Upper lobe of left lung (tissue), 6 donors: ENCODE measurements around the gene SMAD6. TPM values are rescaled to one million over a fixed set of nuclear protein-coding genes. Genes with fewer than 3 reads are reported as not detected.

Experiments
- ATAC-seq, 2 donors: fragments of 200-7000 bp; cut with Tn5 transposase; one replicate each; pipeline ENCODE4 v1.9.1; 2022; ENCODE audit warnings: mild to moderate bottlenecking in 2 of 2, moderate library complexity in 2 of 2; ENCODE audit not compliant: low FRiP score in 2 of 2
- DNase-seq, 2 donors: peaks; one replicate each; pipeline ENCODE4 v3.0.0-alpha.2; 2019 to 2020
- H3K27ac ChIP-seq, 4 donors: fragments of 200-600 bp; sonication (generic); one replicate each; pipeline ENCODE4 v1.5.1; 2016 to 2019
- H3K27me3 ChIP-seq, 4 donors: fragments of 200-600 bp; sonication (generic); one replicate each; pipeline ENCODE4 v1.5.1; 2017 to 2019
- H3K36me3 ChIP-seq, 4 donors: fragments of 200-600 bp; sonication (generic); one replicate each; pipeline ENCODE4 v1.5.1; 2016 to 2019
- H3K4me1 ChIP-seq, 4 donors: fragments of 200-600 bp; sonication (generic); one replicate each; pipeline ENCODE4 v1.5.1; 2018 to 2019
- H3K4me3 ChIP-seq, 4 donors: fragments of 200-600 bp; sonication (generic); one replicate each; pipeline ENCODE4 v1.5.1; 2017 to 2019; ENCODE audit warnings: mild to moderate bottlenecking in 2 of 4, moderate library complexity in 1 of 4
- H3K9me3 ChIP-seq, 4 donors: fragments of 200-600 bp; sonication (generic); one replicate each; pipeline ENCODE4 v1.5.1; 2018 to 2019
- CTCF ChIP-seq, 6 experiments: fragments of 450-650 bp in 4 of 6; fragments of 200-600 bp in 2 of 6; sonication (generic) in 2 of 6; IDR thresholded peaks; one replicate each; pipeline ENCODE4 v1.5.1; 2016 to 2019; ENCODE audit warnings: antibody characterized with exemption in 6 of 6
- EP300 ChIP-seq, 4 donors: sonication (generic); formaldehyde crosslinking; IDR thresholded peaks; one replicate each; pipeline ENCODE4 v1.5.1; 2017; ENCODE audit warnings: antibody characterized with exemption in 4 of 4, control low read depth in 2 of 4
- POLR2A ChIP-seq, 4 donors: fragments of 450-650 bp; IDR thresholded peaks; one replicate each; pipeline ENCODE4 v1.5.1; 2016 to 2017; ENCODE audit warnings: antibody characterized with exemption in 4 of 4, mild to moderate bottlenecking in 2 of 4
- POLR2AphosphoS5 ChIP-seq, 2 donors: sonication (generic); formaldehyde crosslinking; IDR thresholded peaks; one replicate each; pipeline ENCODE4 v1.5.1; 2017; ENCODE audit warnings: antibody characterized with exemption in 2 of 2
- WGBS, 2 donors: methylation state at CpG; one replicate each; pipeline ENCODE4 v1.1.5; 2017 to 2018; 5-methylcytosine and 5-hydroxymethylcytosine counted together
- total RNA-seq, 6 donors: library from RNA; depleted of rRNA in 4 of 6; stranded (reverse); fragments of >200 nt in 4 of 6; gene quantifications; one replicate each; pipeline versions ENCODE4 v1.1.0 to v1.2.1, GENCODE V29; 2016 to 2021
- donor health status: DM: no; HTN: no; CAD: no; lungs with moderate emphysema.
- donor health status: DM: no; HTN: yes; CAD: no; lungs with severe emphysema.

The SMAD6 gene
- total RNA-seq, 6 donors from 2014 or later = 76.6 to 377 (median 102) TPM

GRCh38 chr15:66752078-66752477 lies 50.0 kb downstream of the SMAD6 start:
- DNase-seq (no peak), ATAC-seq (no peak)
- peaks cover 0 to 8% (median 3%) of the 10 kb centered on the region in 4 donors for H3K9me3 ChIP-seq
- H3K27me3 ChIP-seq = no peaks in the 10 kb centered on the region
- TF ChIP-seq POLR2A (IDR thresholded peaks at IDR 0.05) (no peak), EP300 (IDR thresholded peaks at IDR 0.05) (no peak), CTCF (IDR thresholded peaks at IDR 0.05) (no peak), POLR2AphosphoS5 (IDR thresholded peaks at IDR 0.05) (no peak)
- whole genome bisulfite sequencing, 2 donors = 45 to 78% methylated on average over 2 of the region's 2 CpGs
- H3K36me3 ChIP-seq = peaks cover 0 to 14% (median 4%) of the 10 kb centered on the region in 4 donors
- no peak overlapping the region for H3K4me3 ChIP-seq
- H3K4me1 ChIP-seq = peaks cover 63 to 93% (median 82%) of the 10 kb centered on the region in 4 donors
- peak overlapping the region in 3 of 4 donors; percentile 46 to 64 (median 58) for H3K27ac ChIP-seq

- Histone ChIP-seq H3K36me3 (peaks cover 0 to 18% (median 4%) of the 10 kb centered on the region in 4 donors), H3K4me1 (peaks cover 58 to 93% (median 82%) of the 10 kb centered on the region in 4 donors), H3K9me3 (peaks cover 0 to 8% (median 3%) of the 10 kb centered on the region in 4 donors), H3K27ac (peak overlapping the region; percentile 48 to 64 (median 61)), H3K27me3 (no peaks in the 10 kb centered on the region), H3K4me3 (no peak overlapping the region)
- peak in 1 of 2 donors; percentile 54 for ATAC-seq
- no peak for DNase-seq
- WGBS, 2 donors = 35 to 37% methylated on average over 7 of the region's 7 CpGs
- no peak for TF ChIP-seq CTCF (IDR thresholded peaks at IDR 0.05)
Measured at GRCh38 chr15:66753687-66754377, 51.8 kb downstream of the SMAD6 start.

- TF ChIP-seq POLR2AphosphoS5 (IDR thresholded peaks at IDR 0.05) (no peak), POLR2A (IDR thresholded peaks at IDR 0.05) (no peak), CTCF (IDR thresholded peaks at IDR 0.05) (no peak)
- no peak overlapping the region for H3K4me3 ChIP-seq
- peak overlapping the region in 1 of 4 donors; percentile 64 for H3K27ac ChIP-seq
- ATAC-seq (no peak), DNase-seq (no peak)
- peaks cover 0 to 8% (median 3%) of the 10 kb centered on the region in 4 donors for H3K9me3 ChIP-seq
- H3K27me3 ChIP-seq = no peaks in the 10 kb centered on the region
- 63 to 85% methylated on average over 1 of the region's 1 CpG for WGBS, 2 donors
- H3K4me1 ChIP-seq = peaks cover 60 to 93% (median 82%) of the 10 kb centered on the region in 4 donors
- peaks cover 0 to 16% (median 4%) of the 10 kb centered on the region in 4 donors for H3K36me3 ChIP-seq
Measured at GRCh38 chr15:66754789-66755188, 52.8 kb downstream of the SMAD6 start.

GRCh38 chr15:66755298-66756068 lies 53.4 kb downstream of the SMAD6 start:
- ATAC-seq = no peak
- no peaks in the 10 kb centered on the region for H3K27me3 ChIP-seq
- 76 to 86% methylated on average over 5 to 7 of the region's 7 CpGs for WGBS, 2 donors
- no peak for DNase-seq
- peak overlapping the region in 2 of 4 donors; percentile 9 to 84 for H3K27ac ChIP-seq
- H3K4me1 ChIP-seq = peaks cover 60 to 93% (median 82%) of the 10 kb centered on the region in 4 donors
- TF ChIP-seq EP300 (IDR thresholded peaks at IDR 0.05) = no peak
- TF ChIP-seq POLR2AphosphoS5 (IDR thresholded peaks at IDR 0.05) = no peak
- no peak for TF ChIP-seq POLR2A (IDR thresholded peaks at IDR 0.05)
- no peak for TF ChIP-seq CTCF (IDR thresholded peaks at IDR 0.05)
- H3K36me3 ChIP-seq = peaks cover 0 to 16% (median 4%) of the 10 kb centered on the region in 4 donors
- H3K9me3 ChIP-seq = peaks cover 0 to 8% (median 3%) of the 10 kb centered on the region in 4 donors
- H3K4me3 ChIP-seq = peak overlapping the region in 1 of 4 donors; percentile 0
